ENCODE measurements around the gene ERC2. TPM values are rescaled to one million over a fixed set of nuclear protein-coding genes. Genes with fewer than 3 reads are reported as not detected.

The ERC2 gene
- total and polyA plus RNA-seq, 2 of the 8 experiments (the other 6 are each of a cell fraction or from before 2014, with no cell fraction given) = 16.4 to 22.8 TPM

DNA sequence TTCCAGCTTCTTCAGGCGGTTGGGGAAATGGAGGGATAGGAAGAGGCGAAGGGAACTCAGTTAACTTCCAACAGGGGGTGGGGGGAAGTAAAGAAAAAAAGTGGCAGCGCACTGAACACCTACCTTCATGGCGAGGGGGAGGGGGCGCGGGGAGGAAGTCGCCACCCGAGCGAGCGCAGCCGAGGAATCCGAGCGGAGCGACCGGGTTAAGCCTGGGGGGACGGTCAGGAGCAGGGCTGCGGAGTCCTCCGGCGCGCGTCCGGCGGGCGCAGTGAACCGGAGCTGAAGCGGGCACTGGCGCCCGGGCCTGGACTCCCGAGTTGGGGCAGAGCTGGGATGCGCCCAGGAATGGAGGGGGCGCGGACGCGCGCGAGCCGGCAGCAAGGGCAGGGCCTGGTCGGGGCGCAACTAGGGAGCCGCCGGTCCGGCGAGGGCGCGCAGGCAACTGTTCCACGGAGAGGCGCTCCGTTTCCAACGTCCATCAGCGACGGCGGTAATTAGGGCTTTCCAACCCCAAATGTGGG lies 981.3 kb downstream of the ERC2 start, which contains the start of gene WNT5A:
WNT5A (minus strand) TSS at position 450 of the 524 bp plus-strand sequence; CDS start at position 129, 321 bp downstream.
- peak within 1 kb of the TSS; percentile 99 for H3K4me2 ChIP-seq (ENCODE audit: insufficient read depth in 1 of 2, low read depth in 2 of 2, low read length in 2 of 2)
- no peak within 1 kb of the TSS; the same call in 1 of the 2 replicates for H2BK5ac ChIP-seq (ENCODE audit: low read depth, low read length)
- peak within 1 kb of the TSS; percentile 13; the same call in 1 of the 2 replicates for H2BK20ac ChIP-seq (ENCODE audit: low read length)
- ChIA-PET POLR2A (ENCODE audit: partially characterized antibody) (no interaction called here), CTCF (ENCODE audit: partially characterized antibody) (interaction anchor here (0.9 to 2.8 kb wide), 11 partner anchors 10 to 413 kb away, joined by 3 to 18 read pairs (median 3); no protein-coding TSS in a partner anchor)
- peaks cover 6 to 31% (median 18%) of the 10 kb centered on the region in 4 experiments for H3K4me1 ChIP-seq (replicated peaks in 1 of 4; ENCODE audit: control insufficient read depth in 3 of 4, insufficient read depth in 4 of 4, low read length in 3 of 4)
- no peak within 1 kb of the TSS for H3K27ac ChIP-seq (ENCODE audit: low read depth, low read length)
- no peak within 1 kb of the TSS for H3K56ac ChIP-seq (replicated peaks; ENCODE audit: insufficient read length, low read depth, low read length)
- H3K79me2 ChIP-seq (ENCODE audit: control insufficient read depth in 1 of 2, insufficient read depth in 2 of 2, low read length in 2 of 2) = no peaks in the 10 kb centered on the region
- H3K79me1 ChIP-seq (ENCODE audit: low read depth, low read length) = no peaks in the 10 kb centered on the region
- H4K20me1 ChIP-seq (replicated peaks in 1 of 2; ENCODE audit: control insufficient read depth in 1 of 2, insufficient read depth in 2 of 2, low read length in 2 of 2) = peaks cover 5 to 8% of the 10 kb centered on the region in 2 experiments
- H3K27me3 ChIP-seq (replicated peaks in 1 of 4; ENCODE audit: control insufficient read depth in 3 of 4, extremely low read depth in 1 of 4, insufficient read depth in 3 of 4, low read length in 3 of 4) = peaks cover 25 to 82% (median 68%) of the 10 kb centered on the region in 4 experiments
- no peaks in the 10 kb centered on the region for H3K36me3 ChIP-seq (ENCODE audit: control insufficient read depth in 2 of 4, insufficient read depth in 4 of 4, low read length in 3 of 4)
- H3K23me2 ChIP-seq (ENCODE audit: low read depth, low read length) = peaks cover 54% of the 10 kb centered on the region
- H3K4me3 ChIP-seq (ENCODE audit: extremely low read depth in 1 of 4, insufficient read depth in 2 of 4, low read depth in 3 of 4, low read length in 4 of 4) = peak within 1 kb of the TSS; percentile 42 to 90 (median 70)
- no peak for FAIRE-seq
- H3K4ac ChIP-seq (replicated peaks; ENCODE audit: insufficient read length, low read depth, low read length) = no peak within 1 kb of the TSS
- peak within 1 kb of the TSS; percentile 78 for H4K91ac ChIP-seq (replicated peaks; ENCODE audit: insufficient read length, low read length)
- H2AK5ac ChIP-seq (ENCODE audit: low read depth, low read length) = no peak within 1 kb of the TSS
- no peaks in the 10 kb centered on the region for H3K9me3 ChIP-seq (ENCODE audit: insufficient read depth in 2 of 2, low read depth in 1 of 2, low read length in 1 of 2)
- 0 out of 2 replicates have a peak within 1 kb of the TSS, but pooled peaks have one; percentile 46 for H2AFZ ChIP-seq (ENCODE audit: low read length)
- peak within 1 kb of the TSS in 1 of 4 experiments; percentile 62; a peak in 3 of 7 replicates for H3K9ac ChIP-seq (replicated peaks in 1 of 4; ENCODE audit: extremely low read depth in 1 of 4, low read depth in 3 of 4, low read length in 3 of 4)
- H2BK15ac ChIP-seq (ENCODE audit: low read length) = peak within 1 kb of the TSS; percentile 88; the same call in 1 of the 2 replicates
- H3K23ac ChIP-seq (ENCODE audit: insufficient read length) = no peak within 1 kb of the TSS
- no peak within 1 kb of the TSS for H2BK120ac ChIP-seq (replicated peaks; ENCODE audit: low read depth, low read length)
- H3K18ac ChIP-seq (ENCODE audit: extremely low read depth, low read length) = peak within 1 kb of the TSS; percentile 88
- no peak for DNase-seq (ENCODE audit: low read depth in 1 of 2, low spot score in 2 of 2)
- no peak within 1 kb of the TSS for H3K14ac ChIP-seq (ENCODE audit: insufficient read length)
- WGBS, 2 experiments (ENCODE audit: extremely low coverage in 1 of 2, insufficient coverage in 1 of 2, insufficient read length in 1 of 2, insufficient replicate concordance in 2 of 2, low coverage in 1 of 2, low lambda C conversion rate in 2 of 2, missing lambda C conversion rate in 1 of 2) = 1% methylated on average over 40 of the region's 52 CpGs; no CpG with 5 or more reads in 1 of the 2 experiments
- H2BK12ac ChIP-seq (ENCODE audit: low read depth, low read length) = peak within 1 kb of the TSS; percentile 71; the same call in 1 of the 2 replicates
- H4K5ac ChIP-seq (ENCODE audit: insufficient read length, low read depth, low read length) = peak within 1 kb of the TSS; percentile 36
- H4K8ac ChIP-seq (ENCODE audit: extremely low read depth, insufficient read depth, low read length) = no peak within 1 kb of the TSS; the same call in 1 of the 2 replicates
- TF ChIP-seq JUN (IDR thresholded peaks at IDR 0.05; ENCODE audit: low read depth, low read length) = no peak
- peak; percentile 22; the same call in 1 of the 2 replicates for TF ChIP-seq TAF1 (IDR thresholded peaks at IDR 0.05; ENCODE audit: low read depth, low read length)
- TF ChIP-seq KDM1A (IDR thresholded peaks at IDR 0.05; ENCODE audit: borderline replicate concordance, low read length) = no peak
- 0 out of 2 replicates have a peak, but pooled peaks have one; percentile 44 for TF ChIP-seq EGR1 (IDR thresholded peaks at IDR 0.05; ENCODE audit: borderline replicate concordance, low read depth, low read length)
- peak; percentile 8; the same call in 1 of the 2 replicates for TF ChIP-seq YY1 (IDR thresholded peaks at IDR 0.05; ENCODE audit: low read depth, low read length)
- no peak for TF ChIP-seq GABPA (IDR thresholded peaks at IDR 0.05; ENCODE audit: borderline replicate concordance, insufficient read depth, low read length)
- TF ChIP-seq HDAC2 (IDR thresholded peaks at IDR 0.05; ENCODE audit: borderline replicate concordance in 1 of 2, low read depth in 2 of 2, low read length in 2 of 2) = peak in 1 of 2 experiments; percentile 7; a peak in 1 of 4 replicates
- 0 out of 2 replicates have a peak, but pooled peaks have one; percentile 5 for TF ChIP-seq MAX (IDR thresholded peaks at IDR 0.05)
- TF ChIP-seq POLR2A (IDR thresholded peaks at IDR 0.05; ENCODE audit: control extremely low read depth in 1 of 2, low read depth in 2 of 2, low read length in 2 of 2) = no peak
- peak; percentile 80 for TF ChIP-seq SUZ12 (IDR thresholded peaks at IDR 0.05; ENCODE audit: low read length)
- 0 out of 2 replicates have a peak, but pooled peaks have one; percentile 32 for TF ChIP-seq E2F6 (IDR thresholded peaks at IDR 0.05)

Data from H1 (cell line).